IPS-18c (cell line): ENCODE measurements around the gene GPR161.

Experiments
- H3K4me3 ChIP-seq: 2 replicates; pipeline ENCODE4 v1.7.0; 2013; ENCODE audit warnings: low read depth, mild to moderate bottlenecking, low read length, moderate library complexity; ENCODE audit not compliant: insufficient read depth
- H3K9me3 ChIP-seq: one replicate; pipeline ENCODE4 v1.6.1; 2013; ENCODE audit warnings: mild to moderate bottlenecking, low read length, moderate library complexity; ENCODE audit not compliant: control insufficient read depth, insufficient read depth

The GPR161 gene

DNA sequence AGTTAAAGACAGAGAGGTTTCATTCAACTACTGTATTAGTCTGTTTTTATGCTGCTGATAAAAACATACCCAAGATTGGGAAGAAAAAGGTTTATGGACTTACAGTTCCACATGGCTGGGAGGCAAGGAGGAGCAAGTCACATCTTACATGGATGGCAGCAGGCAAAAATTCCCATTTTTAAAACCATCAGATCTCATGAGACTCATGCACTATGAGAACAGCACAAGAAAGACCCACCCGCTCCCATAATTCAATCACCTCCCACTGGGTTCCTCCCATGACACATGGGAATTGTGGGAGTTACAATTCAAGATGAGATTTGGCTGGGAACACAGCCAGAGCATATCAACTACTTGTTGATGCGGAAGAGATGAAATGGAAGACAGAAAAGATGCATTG lies 9.2 kb downstream of the GPR161 start:
- no peak overlapping the region for H3K4me3 ChIP-seq

DNA sequence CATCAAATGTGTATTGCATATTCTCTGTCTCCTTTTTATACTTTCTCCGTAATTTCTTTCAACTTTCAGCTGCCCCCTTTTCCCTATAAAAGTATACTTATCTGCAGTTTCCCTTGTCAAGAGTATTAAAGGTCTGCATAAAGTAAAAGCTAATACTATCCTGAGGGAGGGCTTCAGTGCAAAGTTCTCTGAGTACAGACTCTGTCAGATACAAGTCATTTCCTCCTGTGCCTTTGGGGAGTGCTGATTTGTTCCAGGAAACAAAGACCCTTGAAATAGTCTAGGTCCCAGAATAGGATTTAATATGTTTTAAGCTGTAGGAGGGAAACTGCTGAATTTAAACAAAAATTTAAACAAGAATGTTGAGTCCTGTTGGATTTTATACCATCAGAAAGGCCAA lies 11.7 kb downstream of the GPR161 start:
- peaks cover 2% of the 10 kb centered on the region for H3K9me3 ChIP-seq
- H3K4me3 ChIP-seq: no peak overlapping the region

More for the DNA sequence above, 9.2 kb downstream of the GPR161 start:
- peaks cover 2% of the 10 kb centered on the region for H3K9me3 ChIP-seq

DNA sequence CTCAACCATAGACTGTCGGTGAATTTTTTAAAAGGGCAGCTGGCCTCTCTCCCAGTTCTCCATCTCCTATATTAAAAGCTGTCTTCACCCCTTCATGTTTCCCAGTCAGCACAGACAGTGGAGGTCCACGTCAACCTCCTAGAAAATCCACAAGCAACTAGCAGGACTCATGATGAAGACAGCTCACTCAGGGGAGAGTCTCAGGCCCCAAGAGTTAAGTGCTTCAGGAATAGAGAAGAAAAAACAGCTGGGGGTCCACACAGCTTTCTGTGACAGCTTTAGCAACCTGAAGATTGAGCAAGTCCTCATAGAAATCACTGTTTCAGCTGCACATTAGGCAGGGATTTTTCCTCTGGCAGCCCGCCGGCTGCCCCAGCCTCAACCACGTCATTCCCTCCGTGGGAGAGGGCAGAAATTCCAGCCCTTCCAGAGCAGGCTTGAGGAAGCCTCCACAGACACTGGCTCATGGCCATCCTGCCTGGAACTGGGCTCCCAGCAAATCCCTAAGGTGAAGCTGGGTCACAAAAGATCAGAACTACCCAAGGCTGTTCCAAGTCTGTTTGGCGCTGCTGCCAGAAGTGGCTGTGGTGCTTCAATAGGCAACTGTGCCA lies 15.2 kb downstream of the GPR161 start:
- Histone ChIP-seq H3K9me3 (no peaks in the 10 kb centered on the region), H3K4me3 (no peak overlapping the region)

DNA sequence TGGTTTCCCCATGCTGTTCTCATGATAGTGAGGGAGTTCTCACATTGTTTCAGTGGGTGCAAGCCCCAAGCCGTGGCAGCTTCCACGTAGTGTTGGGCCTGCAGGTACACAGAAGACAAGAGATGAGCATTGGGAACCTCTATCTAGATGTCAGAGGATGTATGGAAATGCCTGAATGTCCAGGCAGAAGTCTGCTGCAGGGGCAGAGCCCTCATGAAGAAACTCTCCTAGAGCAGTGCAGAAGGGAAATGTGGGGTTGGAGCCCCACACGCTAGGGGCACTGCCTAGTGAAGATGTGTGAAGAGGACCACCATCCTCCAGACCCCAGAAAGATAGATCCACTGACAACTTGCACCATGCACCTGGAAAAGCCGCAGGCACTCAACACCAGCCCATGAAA lies 17.0 kb downstream of the GPR161 start:
- no peaks in the 10 kb centered on the region for H3K9me3 ChIP-seq

DNA sequence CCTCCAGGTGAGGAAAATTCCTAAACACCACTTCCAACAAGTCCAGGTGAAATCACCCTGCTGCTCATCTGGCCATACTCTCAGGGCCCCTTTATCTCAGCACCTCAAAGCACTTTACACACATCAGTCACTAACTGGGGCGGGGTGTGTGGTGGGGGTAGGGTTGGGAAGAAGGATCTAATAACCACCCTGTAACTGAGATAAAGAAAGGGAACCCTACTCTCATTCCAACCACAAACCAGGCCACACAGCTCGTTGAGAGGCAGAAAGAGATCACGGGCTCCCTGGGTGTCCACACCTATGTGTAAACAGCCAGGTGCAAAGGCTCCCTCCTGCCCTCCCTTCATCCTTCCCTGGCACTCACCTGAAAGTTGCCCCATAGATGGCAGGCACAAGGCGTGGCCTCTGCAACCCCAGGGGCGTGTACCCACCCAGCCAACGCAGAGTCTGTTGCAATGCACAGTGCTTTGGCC lies 20.4 kb downstream of the GPR161 start:
- no peaks in the 10 kb centered on the region for H3K9me3 ChIP-seq
- no peak overlapping the region for H3K4me3 ChIP-seq

More for the DNA sequence above, 17.0 kb downstream of the GPR161 start:
- H3K4me3 ChIP-seq: no peak overlapping the region

DNA sequence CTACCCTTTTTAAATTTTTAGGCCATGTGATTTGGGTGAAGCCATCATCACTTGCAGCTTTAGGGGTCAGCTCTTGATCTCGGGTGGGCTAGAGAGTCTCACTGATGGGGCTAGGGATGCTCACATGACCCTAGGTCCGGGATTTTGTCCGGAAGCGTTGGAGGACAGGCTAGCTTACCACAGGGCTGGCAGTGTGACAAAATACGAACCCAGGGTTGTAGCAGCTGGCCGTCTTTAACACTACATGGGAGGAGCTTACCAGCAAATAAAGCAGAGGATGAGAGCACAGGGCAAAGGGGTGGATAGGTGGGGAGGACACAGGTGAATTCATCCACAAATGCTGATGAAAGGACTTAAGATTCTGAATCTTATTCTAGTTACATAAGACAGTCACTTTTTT lies 21.9 kb downstream of the GPR161 start:
- H3K4me3 ChIP-seq: no peak overlapping the region

DNA sequence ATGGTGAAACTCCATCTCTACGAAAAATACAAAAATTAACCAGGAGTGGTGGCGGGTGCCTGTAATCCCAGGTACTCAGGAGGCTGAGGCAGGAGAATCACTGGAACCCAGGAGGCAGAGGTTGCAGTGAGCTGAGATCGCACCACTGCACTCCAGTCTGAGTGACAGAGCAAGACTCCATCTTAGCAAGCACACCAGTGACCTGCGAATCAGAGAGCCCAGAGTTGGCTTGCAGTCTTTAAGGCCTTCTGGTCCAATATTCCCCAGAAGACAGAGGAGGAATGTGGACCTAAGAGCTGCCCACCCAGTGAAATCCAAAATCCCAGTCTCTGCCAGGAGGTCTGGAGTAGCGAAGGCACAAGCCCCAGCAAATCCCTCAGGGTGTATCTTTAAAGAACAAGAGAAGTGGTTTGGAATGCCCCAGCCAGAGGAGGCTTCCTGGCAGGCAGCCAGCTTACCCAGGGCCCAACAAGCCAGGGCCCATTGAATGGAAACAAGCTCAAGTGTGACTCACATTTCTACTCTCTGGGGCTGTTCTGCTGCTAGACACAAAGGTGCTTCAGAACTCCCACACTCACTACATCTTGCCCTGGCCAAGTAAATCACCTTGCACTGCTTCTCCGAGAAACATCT lies 23.9 kb downstream of the GPR161 start:
- no peak overlapping the region for H3K4me3 ChIP-seq
- H3K9me3 ChIP-seq: no peaks in the 10 kb centered on the region

More for the DNA sequence above, 21.9 kb downstream of the GPR161 start:
- no peaks in the 10 kb centered on the region for H3K9me3 ChIP-seq

DNA sequence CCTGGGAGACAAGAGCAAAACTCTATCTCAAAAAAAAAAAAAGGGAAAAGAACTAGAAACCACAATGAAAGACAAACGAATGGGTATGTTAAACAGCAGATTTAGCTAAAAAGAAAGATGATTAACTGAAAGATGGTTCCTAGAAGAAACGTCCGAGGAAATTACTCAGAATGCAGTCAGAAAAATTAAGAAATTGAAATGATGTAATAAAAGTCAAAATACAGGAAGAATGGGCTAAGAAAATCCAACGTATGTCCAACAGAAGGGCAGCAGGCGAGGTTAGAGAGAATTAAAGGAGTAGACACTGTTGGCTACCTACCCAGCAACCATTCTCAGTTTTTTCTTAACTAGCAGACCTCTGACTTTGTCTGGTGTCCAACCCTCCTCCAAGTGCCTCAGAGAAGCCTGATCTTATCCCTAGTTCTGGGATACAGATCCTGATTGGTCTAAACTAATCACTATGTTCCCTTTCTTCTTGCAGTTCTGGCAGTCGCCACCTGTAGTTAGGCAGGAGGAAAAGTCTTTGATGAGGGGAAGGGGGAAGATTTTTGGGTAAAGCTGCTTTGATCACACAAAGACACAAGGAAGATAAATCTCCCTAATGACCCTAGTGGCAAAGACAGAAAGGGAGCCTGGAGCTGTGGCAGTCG lies 25.7 kb downstream of the GPR161 start:
- no peaks in the 10 kb centered on the region for H3K9me3 ChIP-seq
- no peak overlapping the region for H3K4me3 ChIP-seq

DNA sequence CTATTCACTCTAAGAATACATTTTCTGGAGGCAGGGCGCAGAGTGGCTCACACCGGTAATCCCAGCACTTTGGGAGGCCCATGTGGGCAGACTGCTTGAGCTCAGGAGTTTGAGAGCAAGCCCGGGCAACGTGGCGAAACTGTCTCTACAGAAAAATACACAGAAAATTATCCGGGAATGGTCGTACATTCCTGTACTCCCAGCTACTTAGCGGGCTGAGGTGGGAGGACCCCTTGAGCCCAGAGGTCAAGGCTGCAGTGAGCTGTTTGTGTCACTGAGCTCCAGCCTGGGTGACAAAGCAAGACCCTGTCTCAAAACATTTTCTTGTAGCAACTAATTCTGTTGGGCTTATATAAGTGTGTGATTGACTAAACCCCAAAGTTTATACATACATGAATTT lies 30.5 kb downstream of the GPR161 start:
- Histone ChIP-seq H3K9me3 (no peaks in the 10 kb centered on the region), H3K4me3 (no peak overlapping the region)

DNA sequence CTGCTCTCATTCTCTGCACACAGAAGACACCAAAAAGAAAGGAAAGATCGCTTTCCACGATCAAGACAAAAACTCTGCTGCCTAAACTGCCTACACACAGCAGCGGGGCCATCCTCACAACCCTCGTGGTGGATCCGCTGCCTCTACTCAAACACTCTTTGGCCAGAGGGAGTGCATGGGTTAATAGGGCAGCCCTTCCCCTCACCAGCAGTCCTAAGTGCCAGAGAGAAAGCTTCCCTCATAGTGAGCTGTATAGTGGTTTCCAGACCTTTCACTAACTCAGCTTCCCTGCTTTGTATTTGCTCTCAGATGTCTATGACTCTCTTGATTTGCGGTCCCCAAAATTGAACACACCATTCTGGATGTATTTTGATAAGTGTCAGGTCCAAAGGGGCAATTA lies 30.9 kb downstream of the GPR161 start:
- Histone ChIP-seq H3K9me3 (no peaks in the 10 kb centered on the region), H3K4me3 (no peak overlapping the region)

DNA sequence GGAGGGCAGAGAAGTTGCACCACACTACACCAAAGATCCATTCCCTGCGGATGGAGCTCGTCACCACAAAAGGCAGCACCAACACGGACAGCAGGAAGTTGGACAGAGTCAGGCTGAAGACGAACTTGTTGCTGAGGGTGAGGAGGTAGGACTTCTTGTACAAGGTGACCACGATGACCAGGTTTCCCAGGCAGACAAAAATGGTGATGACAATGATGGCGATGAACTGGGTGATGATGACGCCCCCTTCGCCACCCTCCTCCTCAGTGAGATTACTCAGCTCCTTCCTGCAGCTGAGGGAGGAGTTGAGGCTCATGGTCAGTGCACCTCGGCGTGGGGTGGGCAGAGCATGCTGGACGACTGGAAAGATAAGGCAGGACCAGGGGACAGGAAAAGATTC lies 32.2 kb downstream of the GPR161 start:
- H3K4me3 ChIP-seq: no peak overlapping the region
- no peaks in the 10 kb centered on the region for H3K9me3 ChIP-seq

DNA sequence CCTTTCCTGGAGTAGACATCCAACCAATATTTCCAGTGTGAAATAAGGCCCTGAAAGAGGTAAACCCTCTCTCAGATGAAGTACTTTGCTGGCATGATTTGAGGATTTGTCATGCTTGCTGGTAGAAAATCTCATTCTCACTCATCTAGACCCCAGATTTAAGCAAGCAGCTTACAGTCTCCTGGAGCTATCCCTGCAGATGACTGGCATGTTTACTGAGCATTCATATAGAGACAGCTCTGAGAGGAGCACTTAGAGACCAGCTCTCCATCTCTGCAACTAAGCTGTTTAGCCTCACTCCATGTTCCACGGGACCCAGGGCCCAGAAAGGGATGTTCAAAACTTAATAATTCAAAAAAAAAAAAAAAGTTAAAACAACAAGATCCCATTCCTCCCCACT lies 34.2 kb downstream of the GPR161 start:
- no peak overlapping the region for H3K4me3 ChIP-seq
- no peaks in the 10 kb centered on the region for H3K9me3 ChIP-seq

DNA sequence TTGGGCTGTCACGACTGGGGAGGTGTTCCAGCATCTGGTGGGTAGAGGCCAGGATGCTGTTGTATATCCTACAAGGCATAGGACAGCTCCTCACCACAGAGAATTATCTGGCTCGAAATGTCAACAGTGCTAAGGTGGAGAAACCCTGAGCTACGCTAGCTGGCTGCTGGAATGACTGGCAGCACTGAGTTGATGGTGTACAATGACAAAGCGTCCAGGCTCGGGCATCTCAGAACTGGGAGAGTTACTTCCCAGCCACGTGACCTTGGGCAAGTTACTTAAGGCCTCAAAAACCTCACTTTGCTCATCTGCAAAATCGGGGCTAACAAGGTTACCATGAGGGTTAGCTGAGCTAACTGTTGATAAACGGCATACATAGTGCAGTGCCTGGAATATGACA lies 35.4 kb downstream of the GPR161 start:
- no peaks in the 10 kb centered on the region for H3K9me3 ChIP-seq
- H3K4me3 ChIP-seq: no peak overlapping the region

DNA sequence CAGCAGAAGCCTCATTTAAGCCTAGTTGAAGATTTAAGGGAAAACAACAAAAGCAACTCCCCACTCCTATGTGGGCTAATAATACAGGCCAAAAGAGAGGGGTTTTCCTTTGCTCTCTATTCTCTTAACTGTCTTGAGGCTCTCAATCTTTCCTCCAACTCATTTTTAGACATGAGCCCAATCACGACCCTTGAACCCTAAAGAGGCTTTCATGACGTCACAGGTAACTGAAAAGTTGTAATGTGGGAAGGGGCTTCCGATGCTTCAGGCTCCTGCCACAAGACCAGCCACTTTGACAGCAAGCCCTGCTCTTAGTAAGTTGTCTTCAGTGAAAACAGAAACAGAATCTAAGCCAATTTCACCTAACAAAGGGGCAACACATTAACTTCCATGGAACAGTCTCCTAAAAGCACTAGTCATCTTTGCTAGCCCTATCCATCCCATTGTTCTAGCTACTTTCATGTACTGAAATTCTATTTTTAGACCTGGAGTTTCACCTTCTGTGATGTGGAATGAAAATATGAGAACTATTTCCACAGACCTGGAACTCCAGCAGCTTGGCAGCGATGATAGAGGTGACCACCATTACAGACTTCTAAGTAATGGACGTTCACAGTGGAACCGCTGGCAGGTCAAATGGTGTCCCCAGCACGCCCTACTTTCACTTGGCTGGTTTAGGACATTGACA lies 36.3 kb downstream of the GPR161 start:
- Histone ChIP-seq H3K4me3 (no peak overlapping the region), H3K9me3 (no peaks in the 10 kb centered on the region)

DNA sequence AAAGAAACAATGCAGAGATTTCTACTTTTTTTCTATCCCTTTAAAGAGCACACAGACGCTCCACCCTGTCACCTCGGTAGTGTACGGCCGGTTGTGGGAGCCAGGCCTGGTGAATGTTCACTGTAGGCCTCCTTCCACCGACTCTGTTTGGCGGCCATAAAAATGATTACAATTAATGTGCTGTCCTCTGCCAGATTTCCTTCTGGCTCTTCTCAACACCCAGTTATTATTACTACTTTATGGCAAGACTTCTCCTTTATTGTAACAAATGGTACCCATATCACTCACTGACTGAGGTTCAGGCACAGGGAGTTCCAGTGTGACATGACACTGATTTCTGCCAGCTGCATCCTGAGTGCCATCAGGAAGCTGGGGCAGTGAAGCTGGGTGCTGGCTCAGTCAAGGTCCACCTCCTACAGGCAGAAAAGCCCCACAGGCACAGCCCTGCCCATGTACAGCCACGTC lies 37.4 kb downstream of the GPR161 start:
- Histone ChIP-seq H3K4me3 (no peak overlapping the region), H3K9me3 (no peaks in the 10 kb centered on the region)

DNA sequence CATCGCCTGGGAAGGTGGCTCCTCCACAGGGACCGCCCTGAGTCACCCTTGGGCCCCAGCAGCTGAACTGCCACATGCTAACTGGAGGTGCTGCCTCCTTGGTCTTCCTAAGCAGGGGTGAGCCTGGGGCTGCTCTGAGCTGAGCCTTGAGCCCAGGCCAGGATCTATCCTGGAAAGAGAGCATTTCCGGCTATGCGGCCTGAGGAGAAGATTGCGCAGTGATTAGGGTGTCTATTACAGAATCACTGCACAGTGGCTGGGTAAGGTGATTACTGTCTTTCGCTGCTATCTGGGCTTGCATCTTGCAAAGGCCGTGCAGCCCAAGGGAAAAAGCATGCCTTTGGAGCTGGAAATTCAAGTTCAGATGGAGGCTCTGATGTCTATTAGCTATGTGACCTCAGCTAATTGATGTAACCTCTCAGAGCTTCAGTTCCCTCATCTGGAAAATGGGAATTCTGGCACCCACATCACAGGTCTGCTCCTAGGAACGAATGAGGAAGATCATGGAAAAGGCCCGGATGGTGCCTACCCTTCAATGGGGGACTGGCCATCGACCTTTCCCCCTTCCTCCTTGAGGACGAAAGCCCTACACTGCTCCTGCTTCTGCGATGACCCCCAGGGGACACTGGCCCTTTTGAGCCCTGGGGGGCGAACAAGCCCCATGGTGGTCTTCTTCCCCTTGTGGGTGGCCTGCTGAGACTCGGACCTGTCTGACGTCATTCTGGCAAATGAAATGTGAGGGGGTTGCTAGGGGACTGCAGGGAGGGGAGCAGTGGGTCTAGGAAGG lies 38.0 kb downstream of the GPR161 start:
- Histone ChIP-seq H3K9me3 (no peaks in the 10 kb centered on the region), H3K4me3 (no peak overlapping the region)

DNA sequence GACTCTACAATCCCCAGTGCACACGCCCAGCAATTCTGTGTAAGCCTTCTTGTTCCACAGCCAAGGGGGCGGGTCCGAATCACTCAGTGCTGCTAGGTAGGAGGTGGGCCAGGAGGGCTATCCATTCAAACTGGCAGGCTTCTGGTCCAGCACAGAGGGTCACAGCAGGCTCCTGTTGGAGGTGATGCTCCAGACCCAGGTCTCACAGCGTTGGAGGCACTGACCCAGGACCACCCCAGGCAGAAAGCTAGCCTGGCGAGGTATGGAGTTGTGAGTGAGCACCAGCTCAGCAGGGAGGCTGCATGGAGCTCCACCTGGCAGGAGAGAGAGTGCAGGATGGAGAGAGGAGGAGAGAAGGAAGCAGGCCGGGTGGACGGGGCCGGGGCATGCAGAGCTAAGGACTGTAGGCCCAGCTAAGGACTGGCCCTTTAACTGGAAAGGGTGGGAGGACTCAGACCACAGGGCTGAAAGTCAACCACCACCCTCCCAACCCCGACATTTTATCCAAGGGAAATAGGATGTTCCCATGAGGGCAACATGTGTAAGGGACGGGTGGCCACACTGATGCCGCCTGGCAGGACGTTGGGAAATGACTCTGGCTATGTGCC lies 38.7 kb downstream of the GPR161 start:
- Histone ChIP-seq H3K9me3 (no peaks in the 10 kb centered on the region), H3K4me3 (no peak overlapping the region)
